HL-60 (cell line): ENCODE measurements around the gene LLCFC1.

Source experiments
- DNase-seq, 2 experiments: peaks; one replicate each; pipeline ENCODE4 v3.0.0-alpha.2; 2010 to 2020; ENCODE audit warnings: low read depth in 1 of 2, low spot score in 1 of 2
- H3K27ac ChIP-seq: fragments of 250-450 bp; sonication (Bioruptor Pico); replicated peaks from 2 replicates; pipeline ENCODE4 v1.5.1; 2020; ENCODE audit warnings: mild to moderate bottlenecking, moderate library complexity
- H3K27me3 ChIP-seq: fragments of 250-450 bp; sonication (Bioruptor Pico); 2 replicates; pipeline ENCODE4 v1.5.1; 2021; ENCODE audit warnings: mild to moderate bottlenecking, moderate library complexity; ENCODE audit not compliant: insufficient read depth, poor library complexity, severe bottlenecking
- H3K4me3 ChIP-seq: replicated peaks from 2 replicates; pipeline ENCODE4 v1.5.1; 2011; ENCODE audit warnings: mild to moderate bottlenecking, control low read depth, low read length; ENCODE audit not compliant: insufficient read depth
- CTCF ChIP-seq: IDR thresholded peaks from one replicate; pipeline ENCODE4 v1.5.1; 2011; ENCODE audit warnings: low read length, control low read depth, inconsistent platforms; ENCODE audit not compliant: insufficient read depth
- GABPA ChIP-seq: IDR thresholded peaks from 2 replicates; pipeline ENCODE4 v1.6.1; 2012; ENCODE audit warnings: low read depth
- POLR2AphosphoS5 ChIP-seq: IDR thresholded peaks from 2 replicates; pipeline ENCODE4 v1.6.1; 2012; ENCODE audit warnings: low read depth
- SPI1 ChIP-seq: IDR thresholded peaks from 2 replicates; pipeline ENCODE4 v1.6.1; 2012; ENCODE audit warnings: low read depth, mild to moderate bottlenecking, borderline replicate concordance
- TF ChIP-seq, protein P1 (sequence below): IDR thresholded peaks from 2 replicates; pipeline ENCODE4 v1.6.1; 2012; ENCODE audit warnings: low read depth; ENCODE audit not compliant: insufficient replicate concordance

Gene LLCFC1

DNA sequence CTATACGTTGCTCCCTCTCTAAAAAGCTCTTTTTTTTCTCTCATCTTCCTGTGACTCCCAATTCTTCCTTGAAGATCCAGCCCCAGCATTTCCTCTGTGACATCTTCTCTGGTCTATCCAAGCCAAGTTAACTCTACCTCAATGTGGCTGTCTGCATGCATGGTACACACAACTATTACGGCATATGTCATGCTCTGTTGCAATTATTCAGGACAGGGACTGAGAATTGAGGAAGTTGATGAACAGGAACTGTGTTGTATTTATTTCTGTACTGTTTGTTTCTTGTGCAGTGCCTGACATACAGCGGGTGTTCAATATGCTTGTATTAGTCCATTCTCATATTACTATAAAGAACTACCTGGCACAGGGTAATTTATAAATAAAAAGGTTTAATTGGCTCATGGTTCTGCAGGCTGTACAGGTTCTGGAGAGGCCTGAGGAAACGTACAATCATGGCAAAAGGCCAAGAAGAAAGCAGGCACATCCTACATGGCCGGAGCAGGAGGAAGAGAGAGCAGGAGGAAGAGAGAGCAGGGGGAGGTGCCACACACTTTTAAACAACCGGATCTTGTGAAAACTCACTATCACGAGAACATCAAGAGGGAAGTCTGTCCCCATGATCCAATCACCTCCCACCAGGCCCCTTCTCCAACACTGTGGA lies 12.1 kb upstream of the LLCFC1 start:
- H3K27me3 ChIP-seq, result no peaks in the 10 kb centered on the region
- TF ChIP-seq GABPA (peak; percentile 66), CTCF (no peak), POLR2AphosphoS5 (peak; percentile 89)
- TF ChIP-seq, protein P1, sequence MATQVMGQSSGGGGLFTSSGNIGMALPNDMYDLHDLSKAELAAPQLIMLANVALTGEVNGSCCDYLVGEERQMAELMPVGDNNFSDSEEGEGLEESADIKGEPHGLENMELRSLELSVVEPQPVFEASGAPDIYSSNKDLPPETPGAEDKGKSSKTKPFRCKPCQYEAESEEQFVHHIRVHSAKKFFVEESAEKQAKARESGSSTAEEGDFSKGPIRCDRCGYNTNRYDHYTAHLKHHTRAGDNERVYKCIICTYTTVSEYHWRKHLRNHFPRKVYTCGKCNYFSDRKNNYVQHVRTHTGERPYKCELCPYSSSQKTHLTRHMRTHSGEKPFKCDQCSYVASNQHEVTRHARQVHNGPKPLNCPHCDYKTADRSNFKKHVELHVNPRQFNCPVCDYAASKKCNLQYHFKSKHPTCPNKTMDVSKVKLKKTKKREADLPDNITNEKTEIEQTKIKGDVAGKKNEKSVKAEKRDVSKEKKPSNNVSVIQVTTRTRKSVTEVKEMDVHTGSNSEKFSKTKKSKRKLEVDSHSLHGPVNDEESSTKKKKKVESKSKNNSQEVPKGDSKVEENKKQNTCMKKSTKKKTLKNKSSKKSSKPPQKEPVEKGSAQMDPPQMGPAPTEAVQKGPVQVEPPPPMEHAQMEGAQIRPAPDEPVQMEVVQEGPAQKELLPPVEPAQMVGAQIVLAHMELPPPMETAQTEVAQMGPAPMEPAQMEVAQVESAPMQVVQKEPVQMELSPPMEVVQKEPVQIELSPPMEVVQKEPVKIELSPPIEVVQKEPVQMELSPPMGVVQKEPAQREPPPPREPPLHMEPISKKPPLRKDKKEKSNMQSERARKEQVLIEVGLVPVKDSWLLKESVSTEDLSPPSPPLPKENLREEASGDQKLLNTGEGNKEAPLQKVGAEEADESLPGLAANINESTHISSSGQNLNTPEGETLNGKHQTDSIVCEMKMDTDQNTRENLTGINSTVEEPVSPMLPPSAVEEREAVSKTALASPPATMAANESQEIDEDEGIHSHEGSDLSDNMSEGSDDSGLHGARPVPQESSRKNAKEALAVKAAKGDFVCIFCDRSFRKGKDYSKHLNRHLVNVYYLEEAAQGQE, result peak; percentile 55
- H3K4me3 ChIP-seq, result no peak overlapping the region
- H3K27ac ChIP-seq, result peak overlapping the region; percentile 93
- DNase-seq, result peak; percentile 93 to 95

GRCh38 chr7:142927949-142928348 lies 11.3 kb upstream of the LLCFC1 start:
- H3K27me3 ChIP-seq, result no peaks in the 10 kb centered on the region
- H3K27ac ChIP-seq, result peak overlapping the region; percentile 93
- H3K4me3 ChIP-seq, result no peak overlapping the region
- no peak for DNase-seq
- TF ChIP-seq CTCF (no peak), POLR2AphosphoS5 (no peak), GABPA (no peak), SPI1 (no peak)
- TF ChIP-seq, protein P1, result no peak

- no peaks in the 10 kb centered on the region for H3K27me3 ChIP-seq
- H3K4me3 ChIP-seq, result no peak overlapping the region
- TF ChIP-seq CTCF, result no peak
- no peak for TF ChIP-seq POLR2AphosphoS5
- no peak for TF ChIP-seq GABPA
- no peak for TF ChIP-seq SPI1
- TF ChIP-seq, protein P1, result no peak
- no peak for DNase-seq
- H3K27ac ChIP-seq, result no peak overlapping the region
Observed at GRCh38 chr7:142930126-142930730, 9.1 kb upstream of the LLCFC1 start.
